HL-60 (cell line): ENCODE results near the gene TKTL1.

ENCODE experiments used
- DNase-seq, 2 experiments: peaks; one replicate each; pipeline ENCODE4 v3.0.0-alpha.2; 2010 to 2020; ENCODE audit warnings: low read depth in 1 of 2, low spot score in 1 of 2
- H3K27ac ChIP-seq: fragments of 250-450 bp; sonication (Bioruptor Pico); replicated peaks from 2 replicates; pipeline ENCODE4 v1.5.1; 2020; ENCODE audit warnings: mild to moderate bottlenecking, moderate library complexity
- H3K27me3 ChIP-seq: fragments of 250-450 bp; sonication (Bioruptor Pico); 2 replicates; pipeline ENCODE4 v1.5.1; 2021; ENCODE audit warnings: mild to moderate bottlenecking, moderate library complexity; ENCODE audit not compliant: insufficient read depth, poor library complexity, severe bottlenecking
- H3K4me3 ChIP-seq: replicated peaks from 2 replicates; pipeline ENCODE4 v1.5.1; 2011; ENCODE audit warnings: mild to moderate bottlenecking, control low read depth, low read length; ENCODE audit not compliant: insufficient read depth
- CTCF ChIP-seq: IDR thresholded peaks from one replicate; pipeline ENCODE4 v1.5.1; 2011; ENCODE audit warnings: low read length, control low read depth, inconsistent platforms; ENCODE audit not compliant: insufficient read depth
- GABPA ChIP-seq: IDR thresholded peaks from 2 replicates; pipeline ENCODE4 v1.6.1; 2012; ENCODE audit warnings: low read depth
- POLR2AphosphoS5 ChIP-seq: IDR thresholded peaks from 2 replicates; pipeline ENCODE4 v1.6.1; 2012; ENCODE audit warnings: low read depth
- SPI1 ChIP-seq: IDR thresholded peaks from 2 replicates; pipeline ENCODE4 v1.6.1; 2012; ENCODE audit warnings: low read depth, mild to moderate bottlenecking, borderline replicate concordance
- TF ChIP-seq, protein P1 (sequence below): IDR thresholded peaks from 2 replicates; pipeline ENCODE4 v1.6.1; 2012; ENCODE audit warnings: low read depth; ENCODE audit not compliant: insufficient replicate concordance

The TKTL1 gene

DNA sequence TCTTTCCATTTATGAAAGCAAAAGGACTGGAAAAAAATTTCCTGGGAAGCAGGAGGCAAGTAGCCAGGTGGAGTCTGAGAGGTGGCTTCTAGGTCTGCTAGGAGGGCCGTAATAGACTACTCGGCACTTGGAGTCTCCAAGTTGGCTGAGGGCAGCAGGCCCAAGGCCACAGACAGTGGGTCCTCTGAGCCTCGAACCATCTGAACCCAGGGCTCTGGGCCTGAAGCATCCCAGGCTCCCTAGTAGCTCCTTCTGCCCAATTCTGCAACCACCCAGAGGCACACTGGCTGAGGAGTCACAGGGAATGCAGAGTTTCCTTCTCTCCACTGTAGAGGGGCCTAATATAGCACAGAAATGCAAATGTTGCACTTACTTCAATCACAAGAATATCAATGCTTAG lies 19.8 kb downstream of the TKTL1 start:
- Histone ChIP-seq H3K4me3 (no peak overlapping the region), H3K27ac (no peak overlapping the region), H3K27me3 (no peaks in the 10 kb centered on the region)
- no peak for TF ChIP-seq SPI1
- TF ChIP-seq, protein P1, sequence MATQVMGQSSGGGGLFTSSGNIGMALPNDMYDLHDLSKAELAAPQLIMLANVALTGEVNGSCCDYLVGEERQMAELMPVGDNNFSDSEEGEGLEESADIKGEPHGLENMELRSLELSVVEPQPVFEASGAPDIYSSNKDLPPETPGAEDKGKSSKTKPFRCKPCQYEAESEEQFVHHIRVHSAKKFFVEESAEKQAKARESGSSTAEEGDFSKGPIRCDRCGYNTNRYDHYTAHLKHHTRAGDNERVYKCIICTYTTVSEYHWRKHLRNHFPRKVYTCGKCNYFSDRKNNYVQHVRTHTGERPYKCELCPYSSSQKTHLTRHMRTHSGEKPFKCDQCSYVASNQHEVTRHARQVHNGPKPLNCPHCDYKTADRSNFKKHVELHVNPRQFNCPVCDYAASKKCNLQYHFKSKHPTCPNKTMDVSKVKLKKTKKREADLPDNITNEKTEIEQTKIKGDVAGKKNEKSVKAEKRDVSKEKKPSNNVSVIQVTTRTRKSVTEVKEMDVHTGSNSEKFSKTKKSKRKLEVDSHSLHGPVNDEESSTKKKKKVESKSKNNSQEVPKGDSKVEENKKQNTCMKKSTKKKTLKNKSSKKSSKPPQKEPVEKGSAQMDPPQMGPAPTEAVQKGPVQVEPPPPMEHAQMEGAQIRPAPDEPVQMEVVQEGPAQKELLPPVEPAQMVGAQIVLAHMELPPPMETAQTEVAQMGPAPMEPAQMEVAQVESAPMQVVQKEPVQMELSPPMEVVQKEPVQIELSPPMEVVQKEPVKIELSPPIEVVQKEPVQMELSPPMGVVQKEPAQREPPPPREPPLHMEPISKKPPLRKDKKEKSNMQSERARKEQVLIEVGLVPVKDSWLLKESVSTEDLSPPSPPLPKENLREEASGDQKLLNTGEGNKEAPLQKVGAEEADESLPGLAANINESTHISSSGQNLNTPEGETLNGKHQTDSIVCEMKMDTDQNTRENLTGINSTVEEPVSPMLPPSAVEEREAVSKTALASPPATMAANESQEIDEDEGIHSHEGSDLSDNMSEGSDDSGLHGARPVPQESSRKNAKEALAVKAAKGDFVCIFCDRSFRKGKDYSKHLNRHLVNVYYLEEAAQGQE = no peak
- no peak for TF ChIP-seq POLR2AphosphoS5
- no peak for TF ChIP-seq CTCF
- TF ChIP-seq GABPA = no peak
- DNase-seq = no peak

- Histone ChIP-seq H3K27ac (no peak overlapping the region), H3K4me3 (no peak overlapping the region), H3K27me3 (no peaks in the 10 kb centered on the region)
- DNase-seq = no peak
- TF ChIP-seq GABPA (no peak), CTCF (no peak), SPI1 (no peak), POLR2AphosphoS5 (no peak)
- TF ChIP-seq, protein P1 = no peak
Observed at GRCh38 chrX:154317391-154317995, 21.9 kb downstream of the TKTL1 start.

- TF ChIP-seq CTCF = no peak
- TF ChIP-seq GABPA = no peak
- TF ChIP-seq, protein P1 = no peak
- no peak for TF ChIP-seq SPI1
- no peak for TF ChIP-seq POLR2AphosphoS5
- Histone ChIP-seq H3K4me3 (no peak overlapping the region), H3K27me3 (peaks cover under 1% of the 10 kb centered on the region), H3K27ac (no peak overlapping the region)
- no peak for DNase-seq
Observed at GRCh38 chrX:154320406-154320805, 24.8 kb downstream of the TKTL1 start.
